GM12865 (cell line): ENCODE data around the gene TRPV6.

Experiments
- DNase-seq: peaks from one replicate; pipeline ENCODE4 v3.0.0; 2010; ENCODE audit warnings: low read depth
- H3K4me3 ChIP-seq: 2 replicates; pipeline ENCODE4 v1.5.1; 2011; ENCODE audit warnings: mild to moderate bottlenecking, low read depth, low read length, control low read depth
- CTCF ChIP-seq: IDR thresholded peaks from 2 replicates; pipeline ENCODE4 v1.5.1; 2011; ENCODE audit warnings: low read length, control low read depth, low read depth, inconsistent platforms; ENCODE audit not compliant: insufficient read depth; ENCODE audit errors: missing control alignments

TRPV6 gene

GRCh38 chr7:142847353-142847752 is 38.2 kb downstream of the TRPV6 start:
- no peak overlapping the region for H3K4me3 ChIP-seq
- DNase-seq: no peak
- TF ChIP-seq CTCF: no peak

DNA sequence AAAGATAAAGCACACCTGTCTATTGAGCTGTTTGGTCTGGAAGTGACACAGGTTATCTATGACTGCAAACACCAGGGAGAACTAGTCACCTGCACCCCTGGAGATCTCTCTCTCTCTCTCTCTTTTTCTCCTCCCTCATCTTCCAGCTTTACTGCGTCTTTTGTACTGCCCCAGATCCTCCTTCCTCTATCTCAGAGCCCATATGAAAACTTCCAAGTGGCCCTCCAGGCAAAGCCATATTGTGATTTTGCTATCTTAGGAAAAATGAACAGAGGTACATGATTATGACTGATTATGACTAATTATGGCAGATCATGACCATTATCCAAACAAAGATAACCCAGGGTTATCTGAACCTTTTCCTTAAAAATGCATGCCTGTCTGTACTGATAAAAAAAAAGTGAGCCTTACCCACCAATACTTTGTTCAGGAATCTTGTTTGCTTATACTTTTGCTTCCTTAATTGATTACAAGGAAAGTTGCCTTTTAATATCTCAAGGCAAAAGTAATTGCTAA is 43.2 kb downstream of the TRPV6 start:
- TF ChIP-seq CTCF: no peak
- DNase-seq: no peak
- H3K4me3 ChIP-seq: no peak overlapping the region

DNA sequence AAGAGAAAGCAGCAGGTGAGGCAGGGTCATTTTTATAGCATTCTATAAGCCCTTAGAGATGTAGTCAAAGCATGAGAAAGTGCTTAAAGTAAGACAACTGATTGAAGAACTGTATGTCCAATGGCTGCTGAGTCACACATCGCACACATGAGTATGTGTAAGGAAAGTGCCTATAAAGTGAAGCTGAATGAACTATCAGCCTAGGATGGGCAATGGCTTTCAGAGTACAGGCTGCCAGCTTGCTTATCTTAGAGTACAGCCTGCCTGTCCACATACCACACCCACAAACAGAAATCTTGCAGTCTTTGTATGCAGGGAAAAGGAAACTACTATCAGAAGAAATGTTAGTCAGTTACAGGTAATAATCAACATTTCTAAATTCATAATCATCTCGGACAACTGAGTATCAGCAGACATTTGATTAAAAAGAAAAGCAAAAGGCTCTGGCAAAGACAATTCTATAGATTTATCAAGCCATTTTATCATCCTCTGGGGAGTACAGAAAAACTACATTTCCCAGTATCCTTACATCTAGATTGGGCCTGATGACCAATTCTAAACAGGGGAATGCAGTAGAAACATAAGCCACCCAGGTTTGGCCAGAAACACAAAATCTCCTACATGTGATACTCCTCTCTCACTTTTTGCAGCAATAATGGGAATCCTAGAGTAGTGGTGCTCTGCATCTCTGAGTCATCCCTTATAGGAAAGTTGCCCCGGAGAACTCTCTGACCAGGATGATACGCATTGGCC is 46.9 kb downstream of the TRPV6 start:
- DNase-seq: no peak
- no peak overlapping the region for H3K4me3 ChIP-seq
- TF ChIP-seq CTCF: no peak

GRCh38 chr7:142836426-142836825 is 49.1 kb downstream of the TRPV6 start:
- TF ChIP-seq CTCF: no peak
- H3K4me3 ChIP-seq: no peak overlapping the region
- DNase-seq: no peak

DNA sequence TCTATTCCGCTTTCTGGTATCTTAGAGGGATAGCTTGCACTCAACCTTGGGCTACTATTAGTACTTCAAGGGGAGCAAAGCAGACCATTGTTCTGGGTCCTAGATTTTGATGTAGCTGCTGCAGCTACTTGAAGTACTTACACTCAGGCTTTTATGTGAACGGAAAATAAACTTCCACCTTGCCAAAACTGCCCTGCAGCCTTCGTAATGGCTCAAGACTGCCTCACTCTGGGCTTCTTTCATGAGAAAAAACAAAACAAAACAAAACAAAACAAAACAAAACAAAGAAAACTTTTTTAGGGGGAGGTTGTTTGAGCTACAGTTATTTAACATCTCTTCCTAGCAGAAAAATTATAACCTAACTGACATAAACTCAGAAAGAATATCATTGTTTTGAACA is 50.1 kb downstream of the TRPV6 start:
- TF ChIP-seq CTCF: no peak
- H3K4me3 ChIP-seq: no peak overlapping the region
- no peak for DNase-seq

DNA sequence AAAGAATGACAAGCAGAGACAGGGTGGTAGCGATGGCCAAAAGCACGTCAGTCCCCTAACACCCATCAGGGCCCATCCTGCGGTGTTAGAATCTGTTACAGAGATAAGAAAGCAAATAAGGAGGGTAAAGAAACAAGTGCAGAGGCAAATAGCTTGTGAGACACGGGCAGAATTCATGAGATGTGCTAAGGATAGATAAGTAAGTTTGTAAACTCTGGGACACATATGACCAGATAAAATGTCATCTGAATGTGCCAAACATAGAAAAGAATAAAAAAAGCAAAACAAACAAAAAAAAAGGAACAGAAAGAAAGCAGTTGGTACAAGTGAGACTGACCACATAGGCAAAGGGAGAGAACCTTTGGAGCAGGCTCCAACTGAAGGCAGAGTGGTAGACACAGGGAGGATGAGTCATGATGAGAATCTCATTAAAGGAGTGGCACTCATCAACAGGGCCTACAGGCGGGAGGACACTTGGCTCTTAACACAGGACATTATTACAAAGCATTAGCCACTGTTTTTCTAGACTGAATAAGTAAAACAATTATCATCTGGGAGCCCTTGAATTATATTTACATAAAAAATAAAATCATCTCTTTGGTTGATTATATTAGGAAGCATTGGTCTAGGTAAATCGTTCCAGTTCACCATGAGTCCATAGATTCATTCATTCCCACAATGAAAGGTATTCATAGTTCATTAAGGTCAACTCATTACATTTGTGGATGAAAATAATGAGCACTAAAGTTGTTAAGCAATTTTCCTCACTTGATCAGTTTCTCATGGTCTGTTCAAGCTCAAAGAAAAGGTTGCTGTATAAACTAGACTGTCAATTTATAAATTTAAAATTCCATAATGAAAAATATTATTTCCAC is 52.1 kb downstream of the TRPV6 start:
- TF ChIP-seq CTCF: no peak
- peak; percentile 52 for DNase-seq
- no peak overlapping the region for H3K4me3 ChIP-seq

- no peak for TF ChIP-seq CTCF
- no peak for DNase-seq
- H3K4me3 ChIP-seq: no peak overlapping the region
These were observed 53.1 kb downstream of the TRPV6 start for GRCh38 chr7:142832417-142832816.
